ENCODE measurements around the gene NLK. TPM values are rescaled to one million over a fixed set of nuclear protein-coding genes. Genes with fewer than 3 reads are reported as not detected.

The NLK gene
- total RNA-seq, 1 experiment from 2014 or later = 31.8 TPM

GRCh38 chr17:28043741-28044140 is 1.3 kb downstream of the NLK start:
- peak overlapping the region; percentile 91 to 96; a peak in 4 of 5 replicates for H3K4me3 Mint-ChIP-seq
- H3K27me3 ChIP-seq (ENCODE audit: insufficient read depth, low read length) = no peaks in the 10 kb centered on the region
- H2BK120ac ChIP-seq (ENCODE audit: low read depth, low read length, poor library complexity, severe bottlenecking) = no peak overlapping the region
- no peak for TF ChIP-seq CTCF (conservative IDR thresholded peaks at IDR 0.05)
- H3K23ac ChIP-seq (ENCODE audit: insufficient read length, low read depth, low read length) = no peak overlapping the region
- no peak for DNase-seq
- H3K27ac Mint-ChIP-seq = no peak overlapping the region
- no peaks in the 10 kb centered on the region for H3K9me3 ChIP-seq (ENCODE audit: control insufficient read depth, low read depth, low read length)
- H3K14ac ChIP-seq (ENCODE audit: insufficient read depth, low read length) = no peak overlapping the region
- no peak overlapping the region for H3T11ph ChIP-seq (ENCODE audit: low read length)
- no peaks in the 10 kb centered on the region; a peak in 1 of 5 replicates for H3K9me3 Mint-ChIP-seq
- H3K4me1 ChIP-seq (ENCODE audit: insufficient read depth, low read length) = peaks cover 10% of the 10 kb centered on the region; the same call in 1 of the 2 replicates
- H2AK5ac ChIP-seq (ENCODE audit: insufficient read length, low read length) = no peak overlapping the region
- peak overlapping the region; percentile 93 for H3K4me2 ChIP-seq (ENCODE audit: insufficient read depth, insufficient read length, low read length)
- H3K27ac ChIP-seq (ENCODE audit: insufficient read length, low read depth, low read length) = no peak overlapping the region
- H3K23me2 ChIP-seq (ENCODE audit: insufficient read length, low read depth, low read length, poor library complexity, severe bottlenecking) = peaks cover 8% of the 10 kb centered on the region
- H3K18ac ChIP-seq (ENCODE audit: insufficient read length, low read depth, low read length) = no peak overlapping the region
- no peak overlapping the region for H4K8ac ChIP-seq (replicated peaks; ENCODE audit: insufficient read length, low read depth, low read length)
- H3K36me3 Mint-ChIP-seq (ENCODE audit: insufficient read depth in 1 of 3, low read depth in 3 of 3) = peaks cover 6 to 21% (median 12%) of the 10 kb centered on the region in 3 experiments; a peak in 5 of 7 replicates
- H4K91ac ChIP-seq (ENCODE audit: insufficient read length, low read depth, low read length) = no peak overlapping the region
- H2BK15ac ChIP-seq (ENCODE audit: low read depth, low read length) = no peak overlapping the region
- H3K56ac ChIP-seq (ENCODE audit: insufficient read length, low read depth, low read length) = no peak overlapping the region
- H3K27me3 Mint-ChIP-seq (ENCODE audit: low read depth) = no peaks in the 10 kb centered on the region; the same call in 1 of the 2 replicates
- H2BK12ac ChIP-seq (ENCODE audit: insufficient read length, low read depth, low read length) = no peak overlapping the region
- peaks cover 38% of the 10 kb centered on the region; the same call in 1 of the 2 replicates for H3K79me2 ChIP-seq (ENCODE audit: insufficient read depth, low read length)
- H2BK20ac ChIP-seq (ENCODE audit: low read depth, low read length, poor library complexity, severe bottlenecking) = no peak overlapping the region
- peaks cover 58 to 67% of the 10 kb centered on the region in 2 experiments for H3K4me1 Mint-ChIP-seq
- H4K5ac ChIP-seq (ENCODE audit: insufficient read length, low read depth, low read length) = no peak overlapping the region
- H4K20me1 ChIP-seq (ENCODE audit: control insufficient read depth, insufficient read depth, insufficient read length) = no peaks in the 10 kb centered on the region
- no peak overlapping the region for H3K9ac ChIP-seq (ENCODE audit: extremely low read depth, insufficient read length, low read length)
- H2AFZ ChIP-seq (ENCODE audit: low read length) = no peak overlapping the region
- peaks cover 6% of the 10 kb centered on the region for H3K79me1 ChIP-seq (ENCODE audit: insufficient read depth, low read depth, low read length, poor library complexity, severe bottlenecking)
- no peak overlapping the region for H2BK5ac ChIP-seq (ENCODE audit: insufficient read length, low read length)
- no peak overlapping the region for H3K4ac ChIP-seq (ENCODE audit: low read depth, low read length)

Measured in H9 (cell line).